GM21515 (cell line): ENCODE data around the gene CD300E.
"Not testable (repeated sequence)": the region's sequence is repeated elsewhere in the genome, so short reads cannot be mapped to it uniquely, and the experiment has no call there.

ENCODE experiments used
- ATAC-seq: cut with Tn5 transposase; IDR thresholded peaks from one replicate; pipeline ENCODE4 v1.9.1; 2021; ENCODE audit not compliant: unreplicated experiment

Gene CD300E

GRCh38 chr17:74636541-74637085 is 13.1 kb upstream of the CD300E start:
- not testable (repeated sequence) for ATAC-seq

DNA sequence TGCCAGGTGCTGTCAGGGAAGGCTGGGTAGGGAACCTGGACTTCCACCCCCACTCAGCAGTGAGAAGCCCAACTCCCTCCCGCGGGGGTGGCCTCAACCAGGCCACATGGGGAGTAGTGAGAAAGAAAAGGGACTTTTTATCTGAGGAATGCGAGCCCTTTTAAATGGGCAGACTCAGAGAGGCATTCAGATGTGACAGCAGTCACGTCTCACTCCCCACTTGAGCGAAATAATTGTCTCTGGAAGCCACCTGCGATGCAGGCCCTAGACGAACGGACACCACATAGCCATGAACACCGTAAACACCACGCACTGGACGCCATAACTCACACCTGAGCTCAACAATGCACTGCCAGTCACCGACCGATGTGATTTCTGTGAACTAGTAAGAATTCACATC is 11.9 kb upstream of the CD300E start:
- ATAC-seq = no peak

- no peak for ATAC-seq
Measured at GRCh38 chr17:74633326-74633725, 9.8 kb upstream of the CD300E start.

DNA sequence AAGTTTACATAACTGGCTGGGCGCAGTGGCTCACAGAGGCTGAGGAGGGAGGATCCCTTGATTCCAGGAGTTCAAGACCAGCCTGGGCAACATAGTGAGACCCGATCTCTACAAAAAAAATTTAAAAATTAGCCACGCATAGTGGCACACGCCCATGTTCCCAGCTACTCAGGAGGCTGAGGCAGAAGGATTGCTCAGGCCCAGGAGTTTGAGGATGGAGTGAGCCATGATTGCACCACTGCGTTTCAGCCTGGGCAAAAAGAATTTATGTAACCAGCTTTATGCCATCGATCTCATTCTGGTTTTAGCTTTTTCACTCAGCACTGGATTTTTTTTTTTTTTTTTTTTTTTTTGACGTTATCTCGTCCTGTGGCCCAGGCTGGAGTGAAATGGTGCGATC is 9.1 kb upstream of the CD300E start:
- no peak for ATAC-seq

DNA sequence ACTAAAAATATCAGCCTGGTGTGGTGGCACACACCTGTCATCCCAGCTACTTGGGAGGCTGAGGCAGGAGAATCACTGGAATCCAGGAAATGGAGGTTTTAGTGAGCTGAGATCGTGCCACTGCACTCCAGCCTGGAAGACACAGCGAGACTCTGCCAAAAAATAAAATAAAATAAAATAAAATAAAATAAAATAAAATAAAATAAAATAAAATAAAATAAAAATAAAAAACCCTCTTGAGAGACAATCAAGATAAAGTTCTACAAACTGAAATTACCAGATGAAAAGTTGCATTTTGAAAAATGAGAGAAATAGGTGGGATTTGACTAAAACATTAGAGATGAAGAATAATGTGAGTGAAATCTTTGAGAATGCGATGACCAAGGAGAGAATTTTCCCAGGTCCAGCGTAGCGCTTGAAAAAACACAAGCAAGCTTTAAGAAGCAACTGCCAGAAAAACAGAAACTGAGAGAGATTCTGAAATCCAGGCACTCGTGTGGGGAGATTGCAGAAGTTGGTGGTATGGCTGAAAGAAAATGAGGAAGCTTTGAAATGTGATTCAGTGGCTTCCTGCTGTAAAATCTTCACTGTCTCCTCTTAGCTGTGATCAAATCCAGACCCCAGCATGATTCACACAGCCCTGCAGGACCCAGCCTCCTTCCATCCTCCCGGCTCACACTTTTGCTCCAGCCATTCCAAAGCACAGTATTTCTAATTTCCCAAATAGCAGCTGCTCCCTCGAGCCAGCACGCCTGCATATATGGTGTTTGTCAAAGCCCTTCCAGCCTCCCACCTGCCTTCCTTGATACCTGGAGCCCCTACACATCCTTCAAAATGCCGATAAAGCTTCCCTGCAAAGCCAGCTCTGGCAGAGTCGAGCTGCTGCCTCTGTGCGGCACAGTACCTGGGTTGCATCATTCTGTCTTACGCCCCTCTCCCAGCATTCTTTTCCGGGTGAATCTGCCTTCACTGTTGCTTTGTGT is 8.2 kb upstream of the CD300E start:
- ATAC-seq = no peak

GRCh38 chr17:74630251-74630650 is 6.7 kb upstream of the CD300E start:
- ATAC-seq = not testable (repeated sequence)

GRCh38 chr17:74625661-74626060 is 2.1 kb upstream of the CD300E start:
- ATAC-seq = no peak

GRCh38 chr17:74624131-74624530 is 593 bp upstream of the CD300E start:
- ATAC-seq = no peak

- ATAC-seq = no peak
Measured at GRCh38 chr17:74619077-74619673, 4.4 kb downstream of the CD300E start.

DNA sequence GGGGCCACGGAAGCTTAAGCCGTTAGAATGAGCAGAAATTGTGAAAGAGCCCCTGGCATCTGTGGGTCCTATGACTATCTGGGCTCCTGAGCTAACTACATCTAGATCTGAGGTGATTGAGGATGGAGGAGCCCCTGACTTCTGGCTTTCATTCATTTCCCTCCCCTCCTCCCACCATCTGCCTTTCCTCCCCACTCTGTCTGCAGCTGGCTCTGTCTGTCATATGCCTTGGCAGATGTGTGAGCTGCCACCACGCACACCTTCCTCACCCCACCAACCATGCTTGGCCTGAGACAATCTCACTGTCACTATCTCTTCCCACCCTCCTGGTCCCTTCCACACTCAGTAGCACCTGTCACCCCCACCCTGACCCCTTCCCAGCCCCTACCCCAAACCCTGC is 5.1 kb downstream of the CD300E start:
- ATAC-seq = no peak

DNA sequence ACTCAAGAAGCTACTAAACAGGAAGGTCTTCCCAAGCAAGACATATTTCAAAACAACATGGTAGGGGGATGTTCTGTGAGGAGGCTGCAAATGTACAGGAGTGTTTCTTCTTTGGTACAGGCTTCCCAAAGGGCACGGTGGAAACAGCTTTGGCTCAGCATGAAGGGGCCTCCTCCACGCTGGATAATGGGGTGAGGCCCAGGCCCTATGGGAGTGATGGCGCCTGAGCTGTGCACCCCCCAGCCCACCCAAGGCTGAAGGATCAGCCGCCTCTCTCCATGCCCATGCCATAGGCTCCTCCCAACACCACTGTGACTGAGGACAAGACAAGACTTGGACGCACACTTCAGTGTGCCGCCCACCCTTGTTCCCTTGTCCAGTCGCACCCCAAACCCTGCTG is 6.8 kb downstream of the CD300E start:
- no peak for ATAC-seq

- ATAC-seq = no peak
Measured at GRCh38 chr17:74612046-74612445, 11.5 kb downstream of the CD300E start.

DNA sequence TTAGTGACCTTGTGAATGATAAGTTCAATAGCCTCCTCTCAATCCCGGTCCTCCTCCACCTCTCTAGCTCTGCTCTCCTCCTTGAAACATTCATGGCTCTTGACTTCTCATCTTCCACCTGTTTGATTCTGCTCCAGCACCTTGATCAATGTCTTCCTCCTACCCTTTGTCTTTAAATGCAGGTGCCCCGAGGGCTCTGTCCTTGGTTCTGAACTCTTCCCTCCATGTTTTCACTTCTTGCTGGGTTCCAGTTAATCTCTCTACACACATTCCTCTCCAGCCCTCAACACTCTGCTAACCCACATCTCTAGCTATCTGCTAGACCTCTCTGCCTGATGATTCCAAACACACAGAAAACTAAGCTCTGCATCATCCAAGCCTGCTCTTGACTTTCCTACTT is 13.4 kb downstream of the CD300E start:
- no peak for ATAC-seq

GRCh38 chr17:74608511-74608910 is 15.0 kb downstream of the CD300E start:
- no peak for ATAC-seq

DNA sequence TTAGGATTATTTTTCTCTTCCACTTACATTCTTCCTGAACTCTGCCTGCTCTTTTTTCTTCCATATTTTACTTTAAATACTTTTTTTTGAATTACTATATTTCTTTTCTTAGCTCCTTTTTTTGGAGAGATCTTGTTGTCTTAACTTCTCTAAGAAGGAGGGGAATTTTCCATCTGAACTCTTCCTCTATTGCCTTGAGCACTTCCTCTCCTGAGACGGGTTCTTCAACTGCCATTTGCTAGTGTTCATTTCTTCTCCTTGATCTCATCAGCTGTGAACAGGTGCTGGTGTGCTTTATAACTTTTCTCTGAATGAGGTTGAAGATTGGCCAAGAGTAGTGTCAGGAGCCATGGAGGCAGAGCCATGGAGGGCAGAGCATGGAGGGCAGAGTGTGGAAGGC is 16.3 kb downstream of the CD300E start:
- no peak for ATAC-seq

DNA sequence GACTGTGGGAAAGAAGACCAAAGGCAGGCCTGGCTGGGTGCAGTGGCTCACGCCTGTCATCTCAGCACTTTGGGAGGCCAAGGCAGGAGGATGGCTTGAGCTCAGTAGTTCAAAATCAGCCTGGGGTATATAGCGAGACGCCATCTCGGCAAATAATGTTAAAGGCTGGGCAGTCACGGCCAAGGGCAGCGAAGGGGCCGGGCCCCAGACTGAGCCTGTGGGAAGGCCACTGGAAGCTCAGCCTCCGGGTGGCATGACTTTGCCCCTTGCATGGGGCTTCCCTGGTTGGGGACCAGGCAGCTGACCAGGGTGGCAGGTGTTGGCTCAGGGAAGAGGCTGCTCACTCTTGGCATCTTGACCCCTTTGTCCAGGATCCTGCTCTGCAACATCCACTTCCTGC is 17.5 kb downstream of the CD300E start:
- no peak for ATAC-seq

DNA sequence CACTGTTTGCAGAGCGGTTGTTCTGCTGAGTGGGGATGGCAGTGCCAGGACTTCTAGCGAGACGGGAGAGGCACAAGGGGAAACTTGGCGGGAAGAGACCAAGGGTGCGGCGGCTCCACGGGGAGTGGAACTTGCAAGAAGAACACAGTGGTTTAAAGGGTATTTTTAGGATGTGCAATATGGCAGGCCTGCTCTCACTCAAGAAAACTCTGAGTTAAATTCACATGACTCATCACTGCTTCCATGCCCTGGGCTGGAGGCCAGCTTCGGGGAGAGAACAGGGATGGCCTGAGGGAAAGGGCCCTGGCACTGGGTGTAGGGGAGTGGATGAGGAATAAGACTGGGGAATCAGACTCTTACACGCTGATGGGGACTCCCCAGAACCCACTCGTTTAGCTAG is 18.2 kb downstream of the CD300E start:
- no peak for ATAC-seq

GRCh38 chr17:74604761-74605160 is 18.8 kb downstream of the CD300E start:
- no peak for ATAC-seq

DNA sequence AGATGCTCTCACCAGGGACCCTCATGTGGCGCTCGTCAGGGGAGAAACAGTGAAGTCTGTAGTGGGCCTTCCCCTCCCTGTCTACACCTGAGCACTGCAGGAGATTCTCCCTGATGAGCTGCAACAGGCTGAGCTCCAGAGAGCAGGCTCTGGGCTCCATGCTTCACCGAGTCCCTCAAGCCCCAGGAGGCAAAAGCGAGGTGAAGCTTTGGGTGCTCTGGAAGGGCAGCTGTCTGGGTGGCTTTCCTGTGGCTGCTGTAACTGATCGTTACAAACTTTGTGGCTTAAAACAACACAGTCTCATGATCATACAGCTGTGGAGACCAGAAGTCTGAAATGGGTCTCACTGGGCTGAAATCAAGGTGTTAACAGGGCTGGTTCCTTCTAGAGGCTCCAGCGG is 19.3 kb downstream of the CD300E start:
- ATAC-seq = no peak

DNA sequence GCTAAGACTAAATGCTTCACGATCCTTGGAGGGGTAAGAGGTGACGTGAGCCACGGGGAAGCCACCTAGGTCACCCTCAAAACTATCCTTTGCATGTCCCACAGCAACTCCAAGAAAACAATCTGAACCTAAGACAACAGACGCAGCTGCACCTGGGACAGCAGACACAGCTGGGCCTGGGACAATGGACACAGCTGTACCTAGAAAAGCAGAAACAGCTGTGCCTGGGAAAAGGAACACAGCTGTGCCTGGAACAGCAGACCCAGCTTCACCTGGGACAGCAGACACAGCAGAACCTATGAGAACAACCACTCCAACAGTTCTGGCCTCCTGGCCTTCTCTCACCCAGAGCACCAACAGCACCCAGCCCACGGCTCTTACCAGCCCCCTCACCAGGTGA is 19.8 kb downstream of the CD300E start:
- no peak for ATAC-seq

DNA sequence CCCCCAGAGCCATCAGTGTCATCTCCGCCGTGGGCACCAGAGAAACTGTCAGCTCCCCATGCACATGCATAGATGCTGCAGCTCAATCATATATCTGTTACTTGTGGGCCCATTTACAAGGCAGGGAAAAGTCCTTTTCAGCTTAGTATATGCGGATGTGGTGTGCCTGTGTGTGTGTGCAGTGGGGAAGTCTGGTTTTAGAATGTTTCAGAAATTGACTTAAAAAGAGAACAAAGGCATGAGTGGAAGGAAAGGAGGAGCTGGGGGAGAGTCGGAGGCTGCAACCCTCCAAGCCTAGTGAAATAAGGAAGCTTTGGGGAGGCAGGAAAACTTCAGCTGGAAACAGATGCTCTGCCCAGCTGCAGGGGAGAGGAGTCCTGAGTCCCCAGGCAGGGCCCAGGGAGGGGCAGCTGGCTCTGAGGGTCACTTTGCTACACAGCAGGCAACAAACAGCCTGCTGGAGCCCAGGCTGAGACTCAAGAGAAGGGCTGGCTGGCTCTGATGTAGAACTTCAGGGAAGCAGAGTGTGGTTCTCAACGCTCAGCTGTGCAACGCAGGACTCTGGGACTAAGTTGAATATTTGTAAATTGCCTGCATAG is 20.4 kb downstream of the CD300E start:
- no peak for ATAC-seq
